Activated CD4-positive, alpha-beta T cell treated with anti-CD3 and anti-CD28 coated beads, Interleukin-2, amount 10 ng/mL, durations not matched to agents 24 days and 14 days (primary cell): ENCODE data around the gene PCGF1. TPM values are rescaled to one million over a fixed set of nuclear protein-coding genes. Genes with fewer than 3 reads are reported as not detected.

Source experiments
- DNase-seq: peaks from one replicate; pipeline ENCODE4 v3.0.0; 2022
- H3K27ac Mint-ChIP-seq: one replicate; pipeline ENCODE4 v1.8.0; 2022; ENCODE audit warnings: mild to moderate bottlenecking, mixed read lengths
- H3K27me3 Mint-ChIP-seq: one replicate; pipeline ENCODE4 v1.8.0; 2022; ENCODE audit warnings: mixed read lengths
- H3K36me3 Mint-ChIP-seq: one replicate; pipeline ENCODE4 v1.8.0; 2022; ENCODE audit warnings: low read depth, mild to moderate bottlenecking, mixed read lengths
- H3K4me1 Mint-ChIP-seq: one replicate; pipeline ENCODE4 v1.8.0; 2021; ENCODE audit warnings: mixed read lengths
- H3K4me3 Mint-ChIP-seq: one replicate; pipeline ENCODE4 v1.8.0; 2022; ENCODE audit warnings: mild to moderate bottlenecking, moderate library complexity, mixed read lengths
- H3K9me3 Mint-ChIP-seq: one replicate; pipeline ENCODE4 v1.8.0; 2021; ENCODE audit warnings: mixed read lengths
- intact Hi-C: fragments of 100-400 bp; cut with micrococcal nuclease; formaldehyde crosslinking; loops from one replicate; pipeline ENCODE4 v1.15.1; 2023
- total RNA-seq: library from RNA; stranded (reverse); gene quantifications from 2 replicates; pipeline ENCODE4 v1.2.3, GENCODE V29; 2022

The PCGF1 gene
- total RNA-seq, 1 donor from 2014 or later, result 45.8 TPM

GRCh38 chr2:74503506-74504475, 3.7 kb downstream of the PCGF1 start:
- Mint-ChIP-seq H3K27me3 (peaks cover 40% of the 10 kb centered on the region), H3K4me1 (peaks cover 62% of the 10 kb centered on the region), H3K9me3 (no peaks in the 10 kb centered on the region), H3K27ac (no peak overlapping the region), H3K4me3 (peak overlapping the region; percentile 77), H3K36me3 (peaks cover 43% of the 10 kb centered on the region)
- no peak for DNase-seq
- intact Hi-C loops, result loop anchor here (1.0 kb wide), 1 partner anchor 11 kb away; the partner anchor contains the start of gene TLX2

GRCh38 chr2:74502720-74503505, 4.6 kb downstream of the PCGF1 start:
- H3K4me3 Mint-ChIP-seq, result peak overlapping the region; percentile 77
- peak overlapping the region; percentile 58 for H3K27ac Mint-ChIP-seq
- H3K9me3 Mint-ChIP-seq, result no peaks in the 10 kb centered on the region
- H3K36me3 Mint-ChIP-seq, result peaks cover 47% of the 10 kb centered on the region
- peaks cover 59% of the 10 kb centered on the region for H3K4me1 Mint-ChIP-seq
- intact Hi-C loops, result loop anchor here (1.0 kb wide), 1 partner anchor 11 kb away; the partner anchor contains the start of gene TLX2
- H3K27me3 Mint-ChIP-seq, result peaks cover 46% of the 10 kb centered on the region
- DNase-seq, result peak; percentile 85

GRCh38 chr2:74502147-74502719, 5.3 kb downstream of the PCGF1 start:
- Mint-ChIP-seq H3K36me3 (peaks cover 44% of the 10 kb centered on the region), H3K27me3 (peaks cover 47% of the 10 kb centered on the region), H3K4me3 (peak overlapping the region; percentile 77), H3K4me1 (peaks cover 52% of the 10 kb centered on the region), H3K27ac (peak overlapping the region; percentile 17), H3K9me3 (no peaks in the 10 kb centered on the region)
- no peak for DNase-seq
- intact Hi-C loops, result no loop called here

- Mint-ChIP-seq H3K4me3 (peak overlapping the region; percentile 77), H3K27ac (peak overlapping the region; percentile 17), H3K9me3 (no peaks in the 10 kb centered on the region), H3K4me1 (peaks cover 48% of the 10 kb centered on the region), H3K27me3 (peaks cover 47% of the 10 kb centered on the region), H3K36me3 (peaks cover 40% of the 10 kb centered on the region)
- no peak for DNase-seq
- intact Hi-C loops, result no loop called here
These were observed 6.0 kb downstream of the PCGF1 start for GRCh38 chr2:74501335-74502071.

- no peak overlapping the region for H3K27ac Mint-ChIP-seq
- H3K4me3 Mint-ChIP-seq, result no peak overlapping the region
- no peaks in the 10 kb centered on the region for H3K9me3 Mint-ChIP-seq
- H3K4me1 Mint-ChIP-seq, result peaks cover 43% of the 10 kb centered on the region
- no peak for DNase-seq
- intact Hi-C loops, result no loop called here
- peaks cover 37% of the 10 kb centered on the region for H3K36me3 Mint-ChIP-seq
- H3K27me3 Mint-ChIP-seq, result peaks cover 47% of the 10 kb centered on the region
These were observed 6.9 kb downstream of the PCGF1 start for GRCh38 chr2:74500578-74500946.

- H3K4me3 Mint-ChIP-seq, result peak overlapping the region; percentile 48
- peaks cover 37% of the 10 kb centered on the region for H3K36me3 Mint-ChIP-seq
- no peaks in the 10 kb centered on the region for H3K9me3 Mint-ChIP-seq
- peaks cover 47% of the 10 kb centered on the region for H3K27me3 Mint-ChIP-seq
- DNase-seq, result no peak
- H3K4me1 Mint-ChIP-seq, result peaks cover 38% of the 10 kb centered on the region
- intact Hi-C loops, result loop anchor here (1.0 to 2.0 kb wide), 2 partner anchors 15 to 17 kb away; partner anchors contain the start of genes CCDC142 and TTC31
- H3K27ac Mint-ChIP-seq, result no peak overlapping the region
These were observed 7.4 kb downstream of the PCGF1 start for GRCh38 chr2:74499940-74500577.

- Mint-ChIP-seq H3K4me1 (peaks cover 32% of the 10 kb centered on the region), H3K27me3 (peaks cover 47% of the 10 kb centered on the region), H3K4me3 (peak within 1 kb of the TSS; percentile 95), H3K27ac (peak within 1 kb of the TSS; percentile 86), H3K9me3 (no peaks in the 10 kb centered on the region), H3K36me3 (peaks cover 33% of the 10 kb centered on the region)
- intact Hi-C loops, result loop anchor here (1.0 to 2.0 kb wide), 2 partner anchors 16 to 17 kb away; partner anchors contain the start of genes CCDC142 and TTC31
- no peak for DNase-seq
These were observed 8.1 kb downstream of the PCGF1 start, which contains the start of gene LBX2 for GRCh38 chr2:74499267-74499939. Gene LBX2 (minus strand): TSS chr2:74499603. CDS start chr2:74499537, 66 bp downstream.

GRCh38 chr2:74498500-74499266, 8.8 kb downstream of the PCGF1 start:
- Mint-ChIP-seq H3K27me3 (peaks cover 47% of the 10 kb centered on the region), H3K4me3 (peak overlapping the region; percentile 95), H3K9me3 (no peaks in the 10 kb centered on the region), H3K27ac (peak overlapping the region; percentile 86), H3K4me1 (peaks cover 27% of the 10 kb centered on the region), H3K36me3 (peaks cover 37% of the 10 kb centered on the region)
- DNase-seq, result peak; percentile 82
- intact Hi-C loops, result loop anchor here (1.0 to 2.0 kb wide), 4 partner anchors 16 to 89 kb away; partner anchors contain the start of genes AUP1, CCDC142, HTRA2 and TTC31

- DNase-seq, result peak; percentile 83
- H3K9me3 Mint-ChIP-seq, result no peaks in the 10 kb centered on the region
- peaks cover 44% of the 10 kb centered on the region for H3K27me3 Mint-ChIP-seq
- H3K4me3 Mint-ChIP-seq, result peak overlapping the region; percentile 95
- intact Hi-C loops, result loop anchor here (1.0 to 2.0 kb wide), 3 partner anchors 15 to 89 kb away; partner anchors contain the start of genes AUP1, CCDC142, HTRA2 and TTC31
- peak overlapping the region; percentile 86 for H3K27ac Mint-ChIP-seq
- H3K36me3 Mint-ChIP-seq, result peaks cover 39% of the 10 kb centered on the region
- peaks cover 20% of the 10 kb centered on the region for H3K4me1 Mint-ChIP-seq
These were observed 9.6 kb downstream of the PCGF1 start for GRCh38 chr2:74497777-74498499.

- Mint-ChIP-seq H3K4me3 (peak overlapping the region; percentile 95), H3K27ac (no peak overlapping the region), H3K27me3 (peaks cover 38% of the 10 kb centered on the region), H3K9me3 (no peaks in the 10 kb centered on the region), H3K36me3 (peaks cover 45% of the 10 kb centered on the region), H3K4me1 (peaks cover 16% of the 10 kb centered on the region)
- no peak for DNase-seq
- intact Hi-C loops, result no loop called here
These were observed 10.3 kb downstream of the PCGF1 start for GRCh38 chr2:74496997-74497776.
